NOMO-1 (cell line): ENCODE measurements around the gene EIF1B.
"Not testable (repeated sequence)": the region's sequence is repeated elsewhere in the genome, so short reads cannot be mapped to it uniquely, and the experiment has no call there.

ENCODE experiments used
- DNase-seq, 2 experiments: peaks; one replicate each; lab custom pipeline; 2025; ENCODE audit not compliant: unreplicated experiment in 2 of 2; lab: John Stamatoyannopoulos, UW

Gene EIF1B

GRCh38 chr3:40309418-40309924, at the start of gene EIF1B:
EIF1B (plus strand) TSS chr3:40309707; CDS start chr3:40309942, 235 bp downstream.
- DNase-seq: peak; percentile 93 to 99

- DNase-seq: no peak
These were observed 47.2 kb upstream of the EIF1B start for GRCh38 chr3:40262331-40262730.

GRCh38 chr3:40264451-40264850, 45.1 kb upstream of the EIF1B start:
- DNase-seq: no peak

- no peak for DNase-seq
These were observed 44.3 kb upstream of the EIF1B start for GRCh38 chr3:40265181-40265580.

DNA sequence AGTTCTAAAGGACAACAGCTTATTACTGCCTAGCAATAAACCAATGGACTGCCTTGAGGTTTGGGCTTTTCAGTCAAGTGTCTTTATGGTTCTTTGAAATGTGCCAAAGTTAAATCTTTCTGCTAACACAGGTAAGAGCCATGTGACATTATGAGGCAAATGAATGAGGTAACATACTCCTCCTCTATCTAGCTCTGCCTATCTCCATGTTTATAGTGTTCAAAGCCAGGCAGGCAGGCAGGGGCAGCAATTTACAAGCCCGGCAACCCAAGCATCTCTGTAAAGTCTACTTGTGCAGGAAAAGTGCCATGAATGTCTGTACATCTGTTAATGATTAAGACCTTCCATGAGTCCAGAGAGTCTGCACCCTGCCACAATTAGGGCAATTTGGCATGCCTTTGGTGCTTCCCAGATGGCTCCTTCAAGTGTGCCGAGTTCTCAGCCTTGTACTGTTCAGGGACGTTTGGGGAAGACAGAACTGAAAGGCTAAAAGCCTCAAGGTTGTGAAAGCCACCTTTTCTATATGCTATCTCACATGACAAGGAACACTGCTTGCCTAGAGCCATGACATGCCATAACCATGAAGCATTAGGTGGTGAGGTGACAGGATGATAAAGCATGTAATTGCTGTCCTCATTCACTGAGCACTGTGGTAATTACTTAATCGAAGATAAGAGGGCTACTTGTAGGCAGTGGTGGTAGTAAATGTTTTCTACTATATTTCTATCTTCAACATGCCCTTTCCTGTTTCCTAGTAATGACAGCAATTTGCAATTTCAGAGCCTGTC, 41.4 kb upstream of the EIF1B start:
- peak in 1 of 2 experiments; percentile 16 for DNase-seq

DNA sequence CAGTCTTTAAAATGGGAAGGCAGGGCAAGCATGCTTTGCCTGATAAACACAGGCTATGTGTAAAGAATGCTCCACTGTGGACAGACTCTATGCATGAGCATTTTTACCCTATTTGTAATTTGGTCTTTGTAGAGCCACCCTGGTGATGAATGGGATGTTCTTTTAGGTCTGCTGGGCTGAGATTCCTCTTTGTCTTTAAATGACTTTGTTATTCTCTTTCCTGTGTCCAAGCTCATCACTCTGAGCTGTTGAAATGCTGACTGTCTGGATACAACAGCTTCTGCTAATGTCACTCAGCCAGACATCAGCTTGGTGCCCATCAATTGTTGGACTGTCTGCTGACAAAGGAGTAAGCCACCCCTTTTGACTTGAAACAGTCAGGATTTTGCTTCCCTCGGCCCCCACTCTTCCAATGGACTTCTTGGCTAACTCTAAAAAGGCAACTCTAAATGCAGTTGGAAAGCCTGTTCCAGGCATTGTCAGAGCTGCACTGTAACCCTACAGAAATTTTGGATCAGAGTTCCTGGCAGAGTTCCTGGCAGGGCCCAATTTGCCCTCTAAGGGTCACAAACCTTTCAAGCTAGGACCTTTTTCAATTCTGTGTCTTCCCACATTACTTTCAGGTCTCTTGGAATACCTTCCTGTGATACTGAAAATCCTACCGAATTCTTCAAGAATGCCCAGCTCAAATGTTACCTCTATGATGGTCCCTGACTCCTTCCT, 40.5 kb upstream of the EIF1B start:
- DNase-seq: no peak

DNA sequence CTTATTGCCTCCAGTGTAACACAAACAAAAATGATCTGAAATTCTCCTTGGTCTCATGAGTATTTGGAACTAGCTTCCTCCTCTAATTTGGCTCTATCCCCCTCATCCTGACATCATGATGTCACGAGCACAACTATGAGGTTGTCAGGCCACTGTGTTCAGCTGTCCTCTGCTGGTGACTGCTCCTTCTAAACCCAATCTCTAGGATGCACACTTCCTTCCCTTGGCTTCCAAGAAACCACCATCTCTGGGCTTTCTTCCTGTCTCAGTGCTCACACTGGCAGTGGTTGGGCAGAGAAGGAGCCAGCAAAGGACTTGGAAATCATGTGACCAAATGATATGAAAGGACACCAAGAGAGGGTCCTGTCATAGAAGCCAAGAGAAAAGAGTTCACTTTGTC, 30.7 kb upstream of the EIF1B start:
- DNase-seq: no peak

- no peak for DNase-seq
These were observed 27.5 kb upstream of the EIF1B start for GRCh38 chr3:40281995-40282394.

GRCh38 chr3:40283057-40283456, 26.4 kb upstream of the EIF1B start:
- not testable (repeated sequence) for DNase-seq

DNA sequence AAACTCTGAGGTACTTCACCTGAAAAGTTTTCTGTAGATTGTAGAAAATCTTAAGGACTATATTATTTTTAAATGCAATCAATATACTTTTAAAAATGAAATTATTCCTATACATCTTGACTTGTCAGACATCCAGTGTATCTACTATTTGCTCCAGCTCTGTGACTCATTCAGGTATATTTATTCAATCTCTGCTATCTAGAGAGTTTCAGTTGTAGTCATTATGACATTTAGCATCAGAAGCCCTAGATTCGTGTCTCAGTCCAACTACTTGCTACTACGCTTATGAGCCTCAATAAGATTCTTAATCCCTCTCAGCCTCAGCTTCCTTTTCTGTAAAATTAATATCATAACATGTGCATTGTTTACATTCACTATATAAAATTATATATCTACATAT, 22.3 kb upstream of the EIF1B start:
- DNase-seq: no peak

- DNase-seq: no peak
These were observed 19.1 kb upstream of the EIF1B start for GRCh38 chr3:40290396-40290795.

DNA sequence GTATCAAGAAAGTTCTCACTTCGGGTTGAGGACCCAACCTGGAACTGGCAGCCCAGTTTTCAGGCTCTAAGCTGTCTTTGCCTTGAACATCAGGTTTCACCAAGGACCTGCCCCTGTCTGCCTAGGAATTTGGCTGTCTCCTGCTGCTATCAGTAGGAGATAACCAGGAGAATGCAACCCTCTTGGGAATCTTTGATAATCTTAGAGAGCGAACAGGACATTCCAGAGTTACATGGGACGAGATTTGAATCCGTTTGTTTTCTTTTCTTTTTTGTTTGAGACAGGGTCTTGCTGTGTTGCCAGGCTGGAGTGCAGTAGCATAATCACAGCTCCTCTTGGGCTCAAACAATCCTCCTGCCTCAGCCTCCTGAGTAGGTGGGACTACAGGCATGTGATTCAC, 18.0 kb upstream of the EIF1B start:
- DNase-seq: no peak

DNA sequence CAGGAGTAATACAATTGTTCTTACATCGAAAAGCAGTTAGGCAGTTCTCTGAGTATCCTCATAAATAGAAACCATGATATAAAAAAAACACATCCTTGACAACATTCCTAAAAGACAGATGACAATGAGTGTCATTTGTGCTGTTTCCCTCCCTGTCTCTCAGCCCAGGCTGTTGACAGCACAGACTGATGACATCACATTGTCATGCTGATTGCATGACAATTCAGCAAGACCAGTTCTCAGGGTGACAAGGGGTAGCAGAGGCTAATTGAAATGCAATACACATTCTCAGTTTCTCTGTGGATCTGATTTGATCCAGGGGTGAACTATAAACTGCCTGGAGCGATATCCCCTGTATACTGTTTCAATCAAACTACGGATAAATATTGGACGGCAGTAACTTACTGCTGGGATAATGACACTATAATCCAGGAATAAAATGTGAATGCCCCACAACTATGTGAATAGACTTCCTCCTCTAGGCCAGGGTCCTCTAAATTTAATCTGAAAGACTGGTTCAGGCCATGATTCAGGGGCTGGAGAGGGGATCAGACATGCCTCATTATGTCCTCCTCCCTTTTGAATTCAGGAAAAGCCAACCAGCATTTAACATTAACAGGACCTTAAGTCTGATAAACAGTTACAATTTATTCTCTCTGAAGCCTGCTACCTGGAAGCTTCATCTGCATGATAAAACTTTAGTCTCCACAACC, 16.7 kb upstream of the EIF1B start:
- no peak for DNase-seq

DNA sequence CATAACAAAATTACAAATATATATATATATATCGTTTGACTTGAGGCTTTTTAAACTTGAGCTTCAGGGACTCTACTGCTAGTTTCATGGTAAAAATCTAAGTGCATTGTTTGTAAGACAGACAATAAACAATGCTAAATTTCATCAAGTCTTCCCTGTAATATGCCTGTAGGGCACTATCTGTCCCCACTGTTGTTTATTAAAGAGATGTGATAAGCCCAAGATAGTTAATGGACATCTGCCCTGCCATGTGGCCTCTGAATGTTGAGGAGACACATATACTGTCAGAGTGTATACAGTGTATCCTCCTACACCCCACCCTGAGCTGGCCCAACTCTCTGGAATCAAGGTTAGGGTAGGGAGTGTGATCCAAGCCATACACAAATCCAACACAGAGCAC, 15.1 kb upstream of the EIF1B start:
- no peak for DNase-seq

DNA sequence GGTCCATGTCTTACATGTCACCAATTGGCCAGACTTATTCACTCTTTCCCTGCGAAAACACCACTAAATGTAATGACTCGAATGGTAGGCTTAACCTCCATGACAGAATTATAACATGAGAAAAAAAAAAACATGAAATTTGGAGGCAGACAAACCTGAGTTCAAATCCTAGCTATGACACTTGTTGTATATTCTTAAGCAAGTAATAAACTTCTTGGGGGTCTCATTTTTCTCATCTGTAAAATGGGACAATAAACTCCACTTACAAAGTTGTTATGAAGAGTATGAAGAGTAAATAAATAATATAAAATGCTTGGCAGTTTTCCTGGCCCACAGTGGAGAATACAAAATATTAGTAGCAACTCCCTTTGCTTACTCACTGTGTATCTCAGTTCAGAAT, 11.4 kb upstream of the EIF1B start:
- no peak for DNase-seq

GRCh38 chr3:40299130-40299720, 10.3 kb upstream of the EIF1B start:
- DNase-seq: no peak

- peak; percentile 76 to 95 for DNase-seq
These were observed 9.7 kb upstream of the EIF1B start for GRCh38 chr3:40299721-40300335.

DNA sequence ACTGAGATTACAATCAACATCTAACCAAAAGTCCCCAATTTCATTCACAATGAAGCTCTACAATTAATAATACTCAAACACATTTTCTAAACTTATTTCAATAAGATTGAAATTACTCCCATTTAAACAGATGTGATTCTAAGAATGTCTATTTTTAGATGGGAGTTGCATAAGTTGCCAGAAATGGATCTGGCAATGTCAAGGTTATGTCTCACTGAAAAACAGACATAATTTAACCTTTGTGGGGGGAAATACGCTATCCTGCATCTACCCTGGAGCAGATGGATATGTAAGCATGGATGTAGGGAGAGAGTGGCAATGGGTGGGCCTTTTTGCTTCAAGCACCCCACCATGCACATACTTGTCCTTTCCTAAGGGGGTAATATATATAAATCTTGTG, 6.7 kb upstream of the EIF1B start:
- DNase-seq: peak in 1 of 2 experiments; percentile 13

- no peak for DNase-seq
These were observed 5.2 kb upstream of the EIF1B start for GRCh38 chr3:40304352-40304751.

- no peak for DNase-seq
These were observed 3.2 kb upstream of the EIF1B start for GRCh38 chr3:40306336-40306735.

GRCh38 chr3:40307176-40307575, 2.3 kb upstream of the EIF1B start:
- no peak for DNase-seq
